CD14-positive monocyte (primary cell): ENCODE results near the gene VMAC. TPM values are rescaled to one million over a fixed set of nuclear protein-coding genes. Genes with fewer than 3 reads are reported as not detected.

Source experiments
- DNase-seq, 3 donors: peaks; one replicate each; pipeline ENCODE4 v3.0.0-alpha.2; 2011 to 2022
- H2AFZ ChIP-seq: 2 replicates; pipeline ENCODE4 v1.6.0; 2012; ENCODE audit warnings: mild to moderate bottlenecking, low read depth, low read length, inconsistent platforms; ENCODE audit not compliant: insufficient read depth, poor library complexity, severe bottlenecking
- H3K27ac ChIP-seq, 2 donors: 1 replicate in 1 of 2; 2 replicates in 1 of 2; pipeline ENCODE4 v1.5.1; 2012 to 2013; ENCODE audit warnings: low read length in 2 of 2, control low read depth in 1 of 2, inconsistent platforms in 1 of 2, low read depth in 1 of 2, mild to moderate bottlenecking in 1 of 2
- H3K27me3 ChIP-seq, 2 donors: one replicate each; pipeline versions ENCODE4 v1.6.0 to v1.6.1; 2011 to 2013; ENCODE audit warnings: low read length in 2 of 2; ENCODE audit not compliant: control insufficient read depth in 2 of 2, insufficient read depth in 2 of 2
- H3K36me3 ChIP-seq, 2 donors: replicated peaks in 1 of 2; 1 replicate in 1 of 2; 2 replicates in 1 of 2; pipeline versions ENCODE4 v1.5.1 to v1.6.1; 2012 to 2013; ENCODE audit warnings: low read length in 2 of 2, control low read depth in 1 of 2, inconsistent platforms in 1 of 2, mild to moderate bottlenecking in 1 of 2; ENCODE audit not compliant: insufficient read depth in 2 of 2, control insufficient read depth in 1 of 2
- H3K4me1 ChIP-seq, 2 donors: 1 replicate in 1 of 2; 2 replicates in 1 of 2; pipeline versions ENCODE4 v1.5.1 to v1.6.1; 2012 to 2013; ENCODE audit warnings: low read length in 2 of 2, control low read depth in 1 of 2, inconsistent platforms in 1 of 2, mild to moderate bottlenecking in 1 of 2, moderate library complexity in 1 of 2; ENCODE audit not compliant: insufficient read depth in 2 of 2, control insufficient read depth in 1 of 2
- H3K4me2 ChIP-seq: replicated peaks from 2 replicates; pipeline ENCODE3; 2012; ENCODE audit warnings: low read length, moderate library complexity, mild to moderate bottlenecking; ENCODE audit not compliant: poor library complexity, severe bottlenecking; ENCODE audit errors: extremely low read depth
- H3K4me3 ChIP-seq, 3 experiments: fragments of 200-600 bp in 1 of 3; sonication (generic) in 1 of 3; replicated peaks in 1 of 3; 1 replicate in 2 of 3; 2 replicates in 1 of 3; pipeline ENCODE4 v1.5.1; 2011 to 2013; ENCODE audit warnings: low read length in 3 of 3, mild to moderate bottlenecking in 3 of 3, control low read depth in 2 of 3, low read depth in 2 of 3, inconsistent platforms in 1 of 3, moderate library complexity in 1 of 3
- H3K79me2 ChIP-seq: 2 replicates; pipeline ENCODE4 v1.6.0; 2012; ENCODE audit warnings: mild to moderate bottlenecking, control low read depth, inconsistent platforms, low read length, moderate library complexity; ENCODE audit not compliant: insufficient read depth
- H3K9ac ChIP-seq: 2 replicates; pipeline ENCODE4 v1.6.0; 2017; ENCODE audit warnings: low read length, mild to moderate bottlenecking; ENCODE audit not compliant: insufficient read depth, poor library complexity, severe bottlenecking
- H3K9me3 ChIP-seq, 2 donors: replicated peaks in 1 of 2; 1 replicate in 1 of 2; 2 replicates in 1 of 2; pipeline versions ENCODE4 v1.5.1 to v1.6.1; 2012 to 2013; ENCODE audit warnings: low read length in 2 of 2, control low read depth in 1 of 2; ENCODE audit not compliant: control insufficient read depth in 1 of 2, insufficient read depth in 1 of 2
- H4K20me1 ChIP-seq: 2 replicates; pipeline ENCODE4 v1.6.0; 2012; ENCODE audit warnings: mild to moderate bottlenecking, low read length, control low read depth, moderate library complexity; ENCODE audit not compliant: insufficient read depth
- H3K27ac Mint-ChIP-seq, 7 donors: one replicate each; pipeline ENCODE4 v1.8.0; 2020; ENCODE audit warnings: mild to moderate bottlenecking in 7 of 7, mixed read lengths in 7 of 7, moderate library complexity in 6 of 7, inconsistent platforms in 2 of 7
- H3K27me3 Mint-ChIP-seq, 3 donors: one replicate each; pipeline ENCODE4 v1.8.0; 2021 to 2022; ENCODE audit warnings: low read depth in 3 of 3, mild to moderate bottlenecking in 3 of 3, mixed read lengths in 3 of 3, moderate library complexity in 3 of 3, inconsistent platforms in 1 of 3
- H3K36me3 Mint-ChIP-seq, 2 donors: one replicate each; pipeline ENCODE4 v1.8.0; 2020; ENCODE audit warnings: mixed read lengths in 2 of 2, inconsistent platforms in 1 of 2, mild to moderate bottlenecking in 1 of 2
- H3K4me1 Mint-ChIP-seq: one replicate; pipeline ENCODE4 v1.8.0; 2020; ENCODE audit warnings: mild to moderate bottlenecking, mixed read lengths
- H3K4me3 Mint-ChIP-seq, 2 donors: one replicate each; pipeline ENCODE4 v1.8.0; 2020; ENCODE audit warnings: mild to moderate bottlenecking in 2 of 2, mixed read lengths in 2 of 2, moderate library complexity in 1 of 2
- H3K9me3 Mint-ChIP-seq, 7 donors: one replicate each; pipeline ENCODE4 v1.8.0; 2020 to 2022; ENCODE audit warnings: mixed read lengths in 7 of 7, mild to moderate bottlenecking in 6 of 7, moderate library complexity in 6 of 7, inconsistent platforms in 2 of 7
- CTCF ChIP-seq: fragments of 200-600 bp; IDR thresholded peaks from one replicate; pipeline ENCODE4 v1.8.0; 2022; ENCODE audit warnings: antibody characterized with exemption, mild to moderate bottlenecking
- WGBS: methylation state at CpG from one replicate; pipeline ENCODE4 v1.1.5; 2013; ENCODE audit warnings: missing lambda C conversion rate; ENCODE audit not compliant: insufficient coverage; 5-methylcytosine and 5-hydroxymethylcytosine counted together
- intact Hi-C, 2 donors: fragments of 100-400 bp; cut with micrococcal nuclease; formaldehyde crosslinking; loops; one replicate each; pipeline versions ENCODE4 v1.15.0 to v1.15.1; 2023
- polyA plus RNA-seq, 3 donors: library from polyadenylated mRNA; depleted of rRNA in 1 of 3; unstranded in 2 of 3; stranded (reverse) in 1 of 3; fragments of 300-500 nt in 2 of 3; fragments of >200 nt in 1 of 3; fragmentation: Illumina TruSeq in 2 of 3; gene quantifications; 1 replicate in 2 of 3; 2 replicates in 1 of 3; pipeline ENCODE4 v1.2.3, GENCODE V29; 2012 to 2021

Gene VMAC
- polyA plus RNA-seq, 3 donors = 3.1 to 13.0 (median 4.3) TPM

GRCh38 chr19:5903624-5904351, 884 bp upstream of the VMAC start, which contains the start of gene NDUFA11:
NDUFA11 (minus strand) TSS chr19:5903790; CDS start chr19:5903708, 82 bp downstream.
- no peak for TF ChIP-seq CTCF
- DNase-seq = peak; percentile 92 to 95 (median 94)
- Histone ChIP-seq H4K20me1 (peaks cover 19% of the 10 kb centered on the region), H3K36me3 (peaks cover 2 to 9% of the 10 kb centered on the region in 2 donors), H3K79me2 (peaks cover 48% of the 10 kb centered on the region), H3K27ac (peak within 1 kb of the TSS; percentile 95 to 96), H3K9me3 (no peaks in the 10 kb centered on the region), H3K4me3 (peak within 1 kb of the TSS; percentile 91 to 95 (median 94)), H3K27me3 (no peaks in the 10 kb centered on the region), H3K4me2 (peak within 1 kb of the TSS; percentile 99), H2AFZ (peak within 1 kb of the TSS; percentile 96), H3K4me1 (peaks cover 19 to 22% of the 10 kb centered on the region in 2 donors), H3K9ac (peak within 1 kb of the TSS; percentile 99)
- H3K27me3 Mint-ChIP-seq = peaks cover 0 to 2% (median 0%) of the 10 kb centered on the region in 3 donors
- peaks cover 0 to 3% (median 0%) of the 10 kb centered on the region in 7 donors for H3K9me3 Mint-ChIP-seq
- under 1% methylated on average over 55 of the region's 57 CpGs for WGBS
- intact Hi-C loops = loop anchor here (2.0 to 10.0 kb wide), 6 partner anchors 71 to 521 kb away; partner anchors contain the start of genes DUS3L (in 2 of the 2), HSD11B1L (in 1 of the 2), KHSRP (in 1 of the 2) and MICOS13 (in 1 of the 2)
- peaks cover 13 to 24% of the 10 kb centered on the region in 2 donors for H3K36me3 Mint-ChIP-seq
- H3K4me1 Mint-ChIP-seq = peaks cover 18% of the 10 kb centered on the region
- H3K4me3 Mint-ChIP-seq = peak within 1 kb of the TSS; percentile 83 to 94
- H3K27ac Mint-ChIP-seq = peak within 1 kb of the TSS; percentile 95 to 99 (median 98)

DNA sequence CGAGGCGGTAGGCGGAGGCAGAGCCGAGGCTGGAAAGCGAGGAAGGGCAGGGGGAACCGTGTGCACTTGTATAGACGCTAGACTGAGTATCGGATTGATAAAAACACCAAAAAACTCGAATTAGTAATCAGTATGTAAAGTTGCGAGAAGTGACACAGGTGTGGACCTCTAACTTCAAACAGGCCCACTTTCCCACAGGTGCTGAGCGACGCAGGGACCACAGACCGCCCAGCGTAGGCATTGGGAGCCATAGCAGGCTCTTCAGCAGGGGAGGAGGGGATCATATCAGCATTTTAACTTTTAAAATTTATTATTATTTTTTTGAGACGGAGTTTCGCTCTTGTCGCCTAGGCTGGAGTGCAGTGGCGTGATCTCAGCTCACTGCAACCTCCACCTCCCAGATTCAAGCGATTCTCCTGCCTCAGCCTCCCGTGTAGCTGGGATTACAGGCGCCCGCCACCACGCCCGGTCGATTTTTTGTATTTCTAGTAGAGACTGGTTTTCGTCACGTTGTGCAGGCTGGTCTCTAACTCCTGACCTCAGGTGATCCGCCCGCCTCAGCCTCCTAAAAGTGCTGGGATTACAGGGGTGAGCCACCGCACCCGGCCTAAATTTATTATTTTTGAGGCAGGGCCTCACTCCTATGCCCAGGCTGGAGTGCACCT, 574 bp downstream of the VMAC start:
- Histone ChIP-seq H3K9ac (peak overlapping the region; percentile 89), H2AFZ (peak overlapping the region; percentile 95), H4K20me1 (peaks cover 9% of the 10 kb centered on the region), H3K27ac (peak overlapping the region in 1 of 2 donors; percentile 84), H3K4me1 (peaks cover 19 to 22% of the 10 kb centered on the region in 2 donors), H3K27me3 (no peaks in the 10 kb centered on the region), H3K4me2 (peak overlapping the region; percentile 99), H3K36me3 (peaks cover 13 to 19% of the 10 kb centered on the region in 2 donors), H3K79me2 (peaks cover 37% of the 10 kb centered on the region), H3K4me3 (peak overlapping the region; percentile 61 to 94 (median 91)), H3K9me3 (no peaks in the 10 kb centered on the region)
- TF ChIP-seq CTCF = no peak
- Mint-ChIP-seq H3K27ac (peak overlapping the region in 4 of 7 donors; percentile 30 to 69 (median 50)), H3K36me3 (peaks cover 17 to 29% of the 10 kb centered on the region in 2 donors), H3K4me3 (peak overlapping the region; percentile 72 to 79), H3K27me3 (peaks cover 0 to 2% (median 0%) of the 10 kb centered on the region in 3 donors), H3K4me1 (peaks cover 18% of the 10 kb centered on the region), H3K9me3 (peaks cover 0 to 3% (median 0%) of the 10 kb centered on the region in 7 donors)
- intact Hi-C loops = loop anchor here (2.0 to 10.0 kb wide), 6 partner anchors 70 to 520 kb away; partner anchors contain the start of genes RANBP3 (in 2 of the 2), DUS3L (in 1 of the 2), HSD11B1L (in 1 of the 2) and KHSRP (in 1 of the 2)
- peak in 1 of 3 donors; percentile 2 for DNase-seq
- WGBS = 41% methylated on average over 14 of the region's 31 CpGs
